Activated naive CD4-positive, alpha-beta T cell treated with anti-CD3 and anti-CD28 coated beads, Interleukin-2, amount 10 ng/mL, durations not matched to agents 7 days and 5 days (primary cell): ENCODE measurements around the gene PLCB2.

Experiments used
- CTCF ChIA-PET: fragments of 350-600 bp; sonication (Branson Sonifier 250); formaldehyde crosslinking; loops from one replicate; lab custom pipeline; 2021; ENCODE audit warnings: antibody characterized with exemption; lab: Charles Lee
- DNase-seq: peaks from one replicate; pipeline ENCODE4 v3.0.0-alpha.2; 2020
- H3K27ac Mint-ChIP-seq: one replicate; pipeline ENCODE4 v1.8.0; 2021; ENCODE audit warnings: mild to moderate bottlenecking, moderate library complexity, mixed read lengths
- H3K27me3 Mint-ChIP-seq: one replicate; pipeline ENCODE4 v1.8.0; 2021; ENCODE audit warnings: mild to moderate bottlenecking, mixed read lengths
- H3K36me3 Mint-ChIP-seq: one replicate; pipeline ENCODE4 v1.8.0; 2021; ENCODE audit warnings: mixed read lengths
- H3K4me1 Mint-ChIP-seq: one replicate; pipeline ENCODE4 v1.8.0; 2021; ENCODE audit warnings: mixed read lengths
- H3K4me3 Mint-ChIP-seq: one replicate; pipeline ENCODE4 v1.8.0; 2021; ENCODE audit warnings: mild to moderate bottlenecking, moderate library complexity, mixed read lengths
- H3K9me3 Mint-ChIP-seq: one replicate; pipeline ENCODE4 v1.8.0; 2021; ENCODE audit warnings: mixed read lengths

The PLCB2 gene

GRCh38 chr15:40328176-40328575 is 20.4 kb upstream of the PLCB2 start:
- no peak overlapping the region for H3K27ac Mint-ChIP-seq
- H3K27me3 Mint-ChIP-seq: peaks cover 27% of the 10 kb centered on the region
- peaks cover 7% of the 10 kb centered on the region for H3K36me3 Mint-ChIP-seq
- CTCF ChIA-PET: interaction anchor here (0.8 to 5.8 kb wide), 8 partner anchors 9 to 94 kb away, joined by 3 to 104 read pairs (median 6); no protein-coding TSS in a partner anchor
- H3K4me1 Mint-ChIP-seq: peaks cover 19% of the 10 kb centered on the region
- no peak overlapping the region for H3K4me3 Mint-ChIP-seq
- H3K9me3 Mint-ChIP-seq: no peaks in the 10 kb centered on the region
- DNase-seq: no peak

GRCh38 chr15:40327457-40327856 is 19.7 kb upstream of the PLCB2 start:
- CTCF ChIA-PET: interaction anchor here (1.1 to 5.8 kb wide), 7 partner anchors 10 to 95 kb away, joined by 3 to 104 read pairs (median 8); partner anchors contain the start of gene PLCB2
- Mint-ChIP-seq H3K36me3 (peaks cover 7% of the 10 kb centered on the region), H3K4me1 (peaks cover 19% of the 10 kb centered on the region), H3K4me3 (no peak overlapping the region), H3K9me3 (no peaks in the 10 kb centered on the region), H3K27ac (no peak overlapping the region), H3K27me3 (peaks cover 28% of the 10 kb centered on the region)
- no peak for DNase-seq

DNA sequence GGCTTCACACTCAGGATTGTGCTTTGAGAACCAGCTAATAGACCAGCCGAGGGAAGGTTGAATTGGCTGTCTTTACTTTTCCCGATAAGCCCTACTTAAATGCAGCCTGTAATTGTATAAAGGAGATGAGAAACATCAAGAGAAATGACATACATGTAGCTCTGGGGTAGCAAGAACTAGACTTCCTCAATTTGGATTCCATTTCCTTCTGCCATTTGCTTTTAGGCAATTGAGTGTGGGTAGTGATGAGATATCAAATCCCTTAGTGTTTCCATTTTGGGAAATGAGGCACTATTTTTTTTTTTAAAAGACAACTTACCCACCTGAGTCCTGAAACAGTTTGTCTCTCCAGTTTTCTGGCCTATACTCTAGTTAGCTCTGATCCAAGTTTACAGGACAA is 18.0 kb upstream of the PLCB2 start:
- CTCF ChIA-PET: interaction anchor here (0.6 to 5.8 kb wide), 7 partner anchors 11 to 441 kb away, joined by 3 to 104 read pairs (median 4); partner anchors contain the start of gene PLCB2
- no peaks in the 10 kb centered on the region for H3K9me3 Mint-ChIP-seq
- H3K4me1 Mint-ChIP-seq: peaks cover 29% of the 10 kb centered on the region
- H3K36me3 Mint-ChIP-seq: peaks cover 7% of the 10 kb centered on the region
- no peak overlapping the region for H3K27ac Mint-ChIP-seq
- peaks cover 24% of the 10 kb centered on the region for H3K27me3 Mint-ChIP-seq
- H3K4me3 Mint-ChIP-seq: no peak overlapping the region
- no peak for DNase-seq

GRCh38 chr15:40325188-40325587 is 17.5 kb upstream of the PLCB2 start:
- Mint-ChIP-seq H3K4me1 (peaks cover 29% of the 10 kb centered on the region), H3K4me3 (peak overlapping the region; percentile 69), H3K9me3 (no peaks in the 10 kb centered on the region), H3K36me3 (peaks cover 7% of the 10 kb centered on the region), H3K27me3 (peaks cover 26% of the 10 kb centered on the region), H3K27ac (no peak overlapping the region)
- no peak for DNase-seq
- CTCF ChIA-PET: interaction anchor here (1.0 to 5.8 kb wide), 6 partner anchors 12 to 100 kb away, joined by 3 to 104 read pairs (median 6); partner anchors contain the start of gene PLCB2

DNA sequence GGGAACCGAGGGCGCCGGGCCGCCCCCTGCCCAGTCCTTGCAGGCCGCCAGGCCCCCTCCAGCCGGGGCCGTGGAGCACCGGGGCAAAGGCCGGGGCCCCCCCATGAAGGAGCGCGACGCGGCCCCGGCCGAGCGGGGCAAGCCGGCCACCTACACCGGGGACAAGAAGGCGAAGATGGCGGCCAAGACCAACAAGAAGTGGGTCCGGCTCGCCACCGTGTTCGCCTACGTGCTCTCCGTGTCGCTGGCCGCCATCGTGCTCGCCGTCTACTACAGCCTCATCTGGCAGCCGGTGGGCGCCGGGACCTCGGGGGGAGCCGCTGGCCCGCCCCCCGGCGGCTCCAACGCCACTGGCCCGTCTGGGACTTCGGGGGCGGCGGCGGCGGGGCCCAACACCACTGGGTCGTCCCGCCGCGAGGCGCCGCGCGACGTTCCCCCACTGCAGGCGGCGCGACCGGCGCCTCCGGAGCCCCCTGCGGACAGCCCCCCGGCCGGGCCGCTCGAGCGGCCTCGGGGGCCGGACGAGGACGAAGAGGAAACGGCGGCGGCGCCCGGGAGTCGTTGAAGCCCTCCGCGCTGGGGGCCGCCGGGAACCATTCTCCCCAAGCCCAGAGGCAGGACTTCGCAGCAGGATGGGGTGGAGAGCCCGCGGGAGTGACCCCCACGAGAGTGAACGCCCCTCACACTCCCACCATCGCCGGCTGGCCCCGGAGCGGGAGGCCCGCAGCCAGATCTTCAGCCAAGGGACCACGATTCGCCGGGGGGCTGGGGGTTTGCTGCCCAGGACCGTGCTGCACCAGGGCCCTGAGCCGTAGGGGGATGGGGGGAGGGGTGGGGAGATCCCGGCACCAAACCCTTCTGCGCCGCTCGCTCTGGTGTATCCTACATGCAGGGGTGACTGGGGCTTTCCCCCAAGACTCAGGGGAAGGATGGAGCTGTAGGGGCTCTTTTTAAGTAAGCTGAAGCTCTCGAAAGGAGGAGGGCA is 16.5 kb upstream of the PLCB2 start:
- peaks cover 29% of the 10 kb centered on the region for H3K4me1 Mint-ChIP-seq
- CTCF ChIA-PET: interaction anchor here (2.4 to 21.9 kb wide), 5 partner anchors 13 to 45 kb away, joined by 9 to 425 read pairs (median 69); partner anchors contain the start of genes CCDC9B and PLCB2
- H3K4me3 Mint-ChIP-seq: peak overlapping the region; percentile 69

GRCh38 chr15:40323239-40323952 is 15.7 kb upstream of the PLCB2 start, which contains the start of gene INAFM2:
Gene INAFM2, plus strand, starts transcription at chr15:40323692. Its CDS starts 364 bp downstream, at chr15:40324056.
- Mint-ChIP-seq H3K27ac (no peak within 1 kb of the TSS), H3K4me3 (peak within 1 kb of the TSS; percentile 71), H3K4me1 (peaks cover 29% of the 10 kb centered on the region), H3K36me3 (peaks cover 7% of the 10 kb centered on the region), H3K27me3 (peaks cover 32% of the 10 kb centered on the region), H3K9me3 (no peaks in the 10 kb centered on the region)
- DNase-seq: peak; percentile 94
- CTCF ChIA-PET: interaction anchor here (0.7 to 21.9 kb wide), 10 partner anchors 8 to 91 kb away, joined by 3 to 425 read pairs (median 5); partner anchors contain the start of genes CCDC9B and PLCB2

More for the DNA sequence above, 16.5 kb upstream of the PLCB2 start:
- peak; percentile 50 for DNase-seq
- Mint-ChIP-seq H3K9me3 (no peaks in the 10 kb centered on the region), H3K27ac (peak overlapping the region; percentile 21), H3K36me3 (peaks cover 7% of the 10 kb centered on the region), H3K27me3 (peaks cover 30% of the 10 kb centered on the region)

- peaks cover 29% of the 10 kb centered on the region for H3K4me1 Mint-ChIP-seq
- H3K27ac Mint-ChIP-seq: no peak overlapping the region
- CTCF ChIA-PET: interaction anchor here (0.7 to 21.9 kb wide), 12 partner anchors 8 to 98 kb away, joined by 3 to 425 read pairs (median 5); partner anchors contain the start of genes CCDC9B and PLCB2
- H3K4me3 Mint-ChIP-seq: peak overlapping the region; percentile 71
- peaks cover 35% of the 10 kb centered on the region for H3K27me3 Mint-ChIP-seq
- H3K36me3 Mint-ChIP-seq: peaks cover 7% of the 10 kb centered on the region
- no peak for DNase-seq
- H3K9me3 Mint-ChIP-seq: no peaks in the 10 kb centered on the region
Observed at GRCh38 chr15:40322531-40323238, 14.9 kb upstream of the PLCB2 start.

- CTCF ChIA-PET: interaction anchor here (1.3 to 21.9 kb wide), 6 partner anchors 8 to 102 kb away, joined by 3 to 425 read pairs (median 20); partner anchors contain the start of genes CCDC9B and PLCB2
- Mint-ChIP-seq H3K4me1 (peaks cover 29% of the 10 kb centered on the region), H3K4me3 (no peak overlapping the region), H3K27me3 (peaks cover 50% of the 10 kb centered on the region), H3K27ac (no peak overlapping the region), H3K9me3 (no peaks in the 10 kb centered on the region), H3K36me3 (peaks cover 7% of the 10 kb centered on the region)
- DNase-seq: peak; percentile 75
Observed at GRCh38 chr15:40320931-40321371, 13.2 kb upstream of the PLCB2 start.

DNA sequence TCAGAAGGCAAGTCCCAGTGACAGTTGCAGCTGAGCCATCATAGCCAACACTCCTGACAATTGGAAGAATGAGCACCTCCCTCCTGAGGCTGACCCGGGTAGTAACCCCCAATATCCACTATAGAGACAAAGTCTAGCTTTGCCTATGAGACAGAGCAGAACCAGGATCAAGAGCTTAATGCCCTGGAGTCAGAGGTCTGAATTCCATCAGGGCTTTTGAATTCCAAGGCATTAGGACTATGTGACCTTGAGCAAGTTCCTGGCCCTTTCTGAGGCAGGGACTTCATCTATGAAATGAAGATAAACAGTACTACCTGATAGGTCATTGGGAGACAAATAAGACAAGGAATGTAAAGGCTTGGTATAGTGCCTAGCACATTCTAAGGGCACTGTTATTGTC is 12.7 kb upstream of the PLCB2 start:
- Mint-ChIP-seq H3K4me1 (peaks cover 29% of the 10 kb centered on the region), H3K4me3 (no peak overlapping the region)
- no peak for DNase-seq

DNA sequence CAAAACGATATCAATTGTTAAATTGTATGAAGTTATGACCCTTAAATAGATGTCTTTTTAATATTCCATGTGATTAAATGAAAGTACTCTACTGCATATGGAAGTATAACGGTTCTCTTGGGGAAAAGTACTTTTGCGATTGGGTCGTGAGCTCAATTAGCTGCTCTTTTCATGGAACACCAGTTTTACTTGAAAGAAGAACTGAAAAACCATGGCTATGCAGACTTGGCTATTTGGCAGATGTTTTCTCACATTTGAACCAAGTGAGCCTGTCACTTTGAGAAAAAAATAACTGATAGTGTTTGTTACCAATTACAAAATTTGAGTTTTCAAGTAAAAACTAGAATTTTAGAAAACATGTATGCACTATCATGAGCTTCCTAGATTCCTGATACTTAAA is 9.8 kb upstream of the PLCB2 start:
- no peaks in the 10 kb centered on the region for H3K9me3 Mint-ChIP-seq
- H3K4me1 Mint-ChIP-seq: peaks cover 14% of the 10 kb centered on the region
- CTCF ChIA-PET: interaction anchor here (1.7 to 21.9 kb wide), 4 partner anchors 8 to 107 kb away, joined by 3 to 425 read pairs (median 235); partner anchors contain the start of genes CCDC9B and PLCB2
- H3K27me3 Mint-ChIP-seq: peaks cover 65% of the 10 kb centered on the region
- H3K36me3 Mint-ChIP-seq: no peaks in the 10 kb centered on the region
- DNase-seq: no peak
- H3K4me3 Mint-ChIP-seq: no peak overlapping the region
- H3K27ac Mint-ChIP-seq: no peak overlapping the region

More for the DNA sequence above, 12.7 kb upstream of the PLCB2 start:
- H3K36me3 Mint-ChIP-seq: peaks cover 4% of the 10 kb centered on the region
- H3K27me3 Mint-ChIP-seq: peaks cover 52% of the 10 kb centered on the region
- H3K9me3 Mint-ChIP-seq: no peaks in the 10 kb centered on the region
- H3K27ac Mint-ChIP-seq: no peak overlapping the region
- CTCF ChIA-PET: interaction anchor here (0.9 to 21.9 kb wide), 7 partner anchors 9 to 273 kb away, joined by 3 to 425 read pairs (median 6); partner anchors contain the start of genes CCDC9B and PLCB2

- no peak overlapping the region for H3K27ac Mint-ChIP-seq
- H3K4me3 Mint-ChIP-seq: no peak overlapping the region
- peaks cover 8% of the 10 kb centered on the region for H3K4me1 Mint-ChIP-seq
- no peak for DNase-seq
- CTCF ChIA-PET: interaction anchor here (1.7 to 21.9 kb wide), 4 partner anchors 10 to 108 kb away, joined by 3 to 425 read pairs (median 204); partner anchors contain the start of genes CCDC9B and PLCB2
- peaks cover 67% of the 10 kb centered on the region for H3K27me3 Mint-ChIP-seq
- H3K36me3 Mint-ChIP-seq: no peaks in the 10 kb centered on the region
- no peaks in the 10 kb centered on the region for H3K9me3 Mint-ChIP-seq
Observed at GRCh38 chr15:40316931-40317330, 9.2 kb upstream of the PLCB2 start.

DNA sequence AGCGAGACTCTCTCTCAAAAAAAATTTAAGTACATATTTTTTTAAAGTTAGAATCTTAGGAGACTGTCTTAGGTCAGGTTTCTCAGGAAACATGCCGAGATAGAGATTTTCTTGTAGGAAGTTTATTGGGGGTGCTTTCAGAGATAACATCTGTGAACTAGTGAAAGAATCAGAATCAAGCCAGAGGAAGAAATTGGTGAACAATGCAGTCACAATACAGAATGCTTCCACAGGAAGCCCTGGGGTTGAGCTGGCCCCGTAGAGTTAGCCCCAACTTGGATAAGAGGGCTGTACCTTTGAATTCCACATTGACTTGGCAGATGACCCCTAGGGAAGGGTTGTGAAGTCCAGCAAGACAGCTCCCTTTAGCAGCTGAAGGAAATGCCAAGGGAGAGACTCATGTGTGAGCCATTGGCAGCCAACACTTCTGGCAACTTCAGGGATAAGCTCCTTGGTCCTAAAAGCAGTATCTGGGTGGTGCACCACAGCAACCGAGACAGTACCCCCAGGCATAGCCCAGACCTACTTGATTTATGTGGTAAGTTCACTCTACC is 7.1 kb upstream of the PLCB2 start:
- H3K36me3 Mint-ChIP-seq: no peaks in the 10 kb centered on the region
- H3K27ac Mint-ChIP-seq: no peak overlapping the region
- CTCF ChIA-PET: interaction anchor here (0.7 to 21.9 kb wide), 6 partner anchors 7 to 97 kb away, joined by 3 to 425 read pairs (median 8); partner anchors contain the start of genes CCDC9B and PLCB2
- peaks cover 75% of the 10 kb centered on the region for H3K27me3 Mint-ChIP-seq
- no peak overlapping the region for H3K4me3 Mint-ChIP-seq
- no peak for DNase-seq
- H3K4me1 Mint-ChIP-seq: peaks cover 3% of the 10 kb centered on the region
- no peaks in the 10 kb centered on the region for H3K9me3 Mint-ChIP-seq
